ENCODE data around the gene IL17RB. TPM values are rescaled to one million over a fixed set of nuclear protein-coding genes. Genes with fewer than 3 reads are reported as not detected.

The IL17RB gene
- total RNA-seq, 2 experiments from 2014 or later, result 0.57 TPM; not detected in 1

DNA sequence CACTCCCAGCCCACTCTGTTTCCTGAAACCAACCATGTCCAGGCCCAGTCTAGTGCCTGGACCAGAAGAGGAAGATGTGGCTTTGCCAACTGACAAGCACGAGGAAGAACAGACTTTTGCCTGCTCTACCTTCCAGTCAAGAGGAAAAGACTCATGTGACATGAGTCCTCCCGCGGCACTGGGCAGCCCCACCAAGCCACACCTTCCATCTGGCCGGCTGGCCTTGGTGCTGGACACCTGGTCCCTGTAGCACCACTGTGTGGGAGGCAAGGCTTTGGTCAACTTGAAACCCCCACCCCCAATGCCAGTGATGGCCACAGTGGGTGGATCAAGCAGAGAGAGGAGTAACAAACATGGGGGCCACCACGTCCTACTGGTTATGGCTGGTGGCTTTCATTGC lies 12.7 kb upstream of the IL17RB start:
- Histone ChIP-seq H3K4me2 (ENCODE audit: low read length) (no peak overlapping the region), H3K9me2 (ENCODE audit: insufficient read depth, low read length) (no peaks in the 10 kb centered on the region), H3K4me3 (ENCODE audit: low read depth, low read length, poor library complexity, severe bottlenecking) (no peak overlapping the region), H3K4me1 (ENCODE audit: insufficient read depth, low read length, poor library complexity, severe bottlenecking) (no peaks in the 10 kb centered on the region), H3K79me2 (ENCODE audit: insufficient read depth, low read depth, low read length) (no peaks in the 10 kb centered on the region), H3K27ac (ENCODE audit: low read depth, low read length, poor library complexity, severe bottlenecking) (no peak overlapping the region), H4K20me1 (ENCODE audit: insufficient read depth, low read length) (no peaks in the 10 kb centered on the region), H2AFZ (ENCODE audit: low read length) (no peak overlapping the region), H3K9me3 (ENCODE audit: low read length) (no peaks in the 10 kb centered on the region), H3K36me3 (ENCODE audit: insufficient read depth, low read length) (no peaks in the 10 kb centered on the region)
- no peak for TF ChIP-seq EZH2phosphoT487 (IDR thresholded peaks at IDR 0.05; ENCODE audit: borderline replicate concordance, low read depth, low read length)
- TF ChIP-seq, protein P1, sequence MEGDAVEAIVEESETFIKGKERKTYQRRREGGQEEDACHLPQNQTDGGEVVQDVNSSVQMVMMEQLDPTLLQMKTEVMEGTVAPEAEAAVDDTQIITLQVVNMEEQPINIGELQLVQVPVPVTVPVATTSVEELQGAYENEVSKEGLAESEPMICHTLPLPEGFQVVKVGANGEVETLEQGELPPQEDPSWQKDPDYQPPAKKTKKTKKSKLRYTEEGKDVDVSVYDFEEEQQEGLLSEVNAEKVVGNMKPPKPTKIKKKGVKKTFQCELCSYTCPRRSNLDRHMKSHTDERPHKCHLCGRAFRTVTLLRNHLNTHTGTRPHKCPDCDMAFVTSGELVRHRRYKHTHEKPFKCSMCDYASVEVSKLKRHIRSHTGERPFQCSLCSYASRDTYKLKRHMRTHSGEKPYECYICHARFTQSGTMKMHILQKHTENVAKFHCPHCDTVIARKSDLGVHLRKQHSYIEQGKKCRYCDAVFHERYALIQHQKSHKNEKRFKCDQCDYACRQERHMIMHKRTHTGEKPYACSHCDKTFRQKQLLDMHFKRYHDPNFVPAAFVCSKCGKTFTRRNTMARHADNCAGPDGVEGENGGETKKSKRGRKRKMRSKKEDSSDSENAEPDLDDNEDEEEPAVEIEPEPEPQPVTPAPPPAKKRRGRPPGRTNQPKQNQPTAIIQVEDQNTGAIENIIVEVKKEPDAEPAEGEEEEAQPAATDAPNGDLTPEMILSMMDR (conservative IDR thresholded peaks at IDR 0.05; ENCODE audit: low read length), result no peak
- intact Hi-C loops (cut with micrococcal nuclease; ENCODE audit: unreplicated experiment), result no loop called here
- BruUV-seq (replicated peaks), result no TSS peak
- DNase-seq (ENCODE audit: low spot score), result no peak
- CTCF ChIA-PET (ENCODE audit: unreplicated experiment), result no interaction called here
- POLR2A ChIA-PET, result no interaction called here

DNA sequence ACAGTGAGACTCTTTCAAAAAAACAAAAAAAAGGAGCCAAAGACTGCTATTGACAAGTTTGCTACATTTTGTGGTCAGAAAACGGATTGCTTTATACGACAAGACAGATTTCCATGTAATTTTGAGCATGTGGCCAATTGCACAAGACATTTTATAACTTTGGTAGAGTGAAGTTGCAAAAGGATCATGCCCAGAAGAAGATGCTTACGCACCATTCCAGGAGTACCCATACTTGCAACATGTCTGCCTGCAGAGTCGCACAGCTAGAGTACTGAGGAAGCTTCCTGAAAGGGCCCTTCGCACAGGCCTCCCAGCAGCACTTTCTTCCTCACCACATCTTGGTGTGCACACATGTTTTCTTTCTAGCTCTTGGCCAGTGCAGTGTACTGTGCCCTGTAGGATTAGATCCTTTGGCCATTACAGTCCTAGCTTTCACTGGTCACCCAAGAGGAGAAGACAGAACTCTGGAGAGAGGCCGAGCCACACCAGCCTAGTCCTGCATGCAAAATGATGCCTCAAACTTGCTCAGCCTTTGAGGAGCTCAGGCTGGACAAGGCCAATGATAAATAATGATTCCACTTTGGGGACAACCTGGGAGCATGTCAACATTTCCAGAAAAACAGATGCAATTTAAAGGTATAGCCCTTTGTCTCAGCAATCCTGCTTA lies 11.8 kb upstream of the IL17RB start:
- BruUV-seq (replicated peaks), result no TSS peak
- TF ChIP-seq, protein P1 (conservative IDR thresholded peaks at IDR 0.05; ENCODE audit: low read length), result no peak
- TF ChIP-seq EZH2phosphoT487 (IDR thresholded peaks at IDR 0.05; ENCODE audit: borderline replicate concordance, low read depth, low read length), result no peak
- Histone ChIP-seq H3K4me3 (ENCODE audit: low read depth, low read length, poor library complexity, severe bottlenecking) (no peak overlapping the region), H3K36me3 (ENCODE audit: insufficient read depth, low read length) (no peaks in the 10 kb centered on the region), H3K27ac (ENCODE audit: low read depth, low read length, poor library complexity, severe bottlenecking) (no peak overlapping the region), H3K4me1 (ENCODE audit: insufficient read depth, low read length, poor library complexity, severe bottlenecking) (no peaks in the 10 kb centered on the region), H3K9me2 (ENCODE audit: insufficient read depth, low read length) (no peaks in the 10 kb centered on the region), H3K9me3 (ENCODE audit: low read length) (no peaks in the 10 kb centered on the region), H3K4me2 (ENCODE audit: low read length) (no peak overlapping the region), H4K20me1 (ENCODE audit: insufficient read depth, low read length) (no peaks in the 10 kb centered on the region), H2AFZ (ENCODE audit: low read length) (no peak overlapping the region), H3K79me2 (ENCODE audit: insufficient read depth, low read depth, low read length) (no peaks in the 10 kb centered on the region)
- POLR2A ChIA-PET, result no interaction called here
- CTCF ChIA-PET (ENCODE audit: unreplicated experiment), result interaction anchor here (0.6 kb wide), 1 partner anchor 91 kb away, joined by 3 read pairs; no protein-coding TSS in a partner anchor
- no peak for DNase-seq (ENCODE audit: low spot score)
- intact Hi-C loops (cut with micrococcal nuclease; ENCODE audit: unreplicated experiment), result no loop called here

DNA sequence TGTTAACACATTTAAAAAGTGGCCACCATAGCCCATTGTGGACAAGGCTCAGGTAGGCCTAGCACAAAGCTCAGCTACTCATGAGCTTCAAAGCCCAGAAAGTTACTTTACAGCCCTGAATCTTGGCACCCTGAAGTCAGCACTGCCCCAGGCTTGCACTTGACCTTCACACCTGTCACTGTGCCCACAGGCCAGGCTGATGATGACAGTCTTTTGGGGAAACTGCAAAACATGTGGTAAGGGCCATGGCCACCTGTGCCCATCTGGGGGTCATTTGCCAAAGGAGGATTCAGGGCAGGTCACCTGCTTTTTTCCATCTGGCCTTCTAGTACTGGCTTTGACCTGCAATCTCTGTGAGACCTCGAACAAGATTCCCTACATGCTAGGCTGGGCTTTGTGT lies 11.1 kb upstream of the IL17RB start:
- H3K4me3 ChIP-seq (ENCODE audit: low read depth, low read length, poor library complexity, severe bottlenecking), result no peak overlapping the region

More for the DNA sequence above, 11.1 kb upstream of the IL17RB start:
- no peaks in the 10 kb centered on the region for H4K20me1 ChIP-seq (ENCODE audit: insufficient read depth, low read length)
- no peak for DNase-seq (ENCODE audit: low spot score)
- no peak overlapping the region for H2AFZ ChIP-seq (ENCODE audit: low read length)
- no peaks in the 10 kb centered on the region for H3K9me3 ChIP-seq (ENCODE audit: low read length)
- H3K79me2 ChIP-seq (ENCODE audit: insufficient read depth, low read depth, low read length), result no peaks in the 10 kb centered on the region
- no peaks in the 10 kb centered on the region for H3K9me2 ChIP-seq (ENCODE audit: insufficient read depth, low read length)
- CTCF ChIA-PET (ENCODE audit: unreplicated experiment), result no interaction called here
- H3K4me2 ChIP-seq (ENCODE audit: low read length), result no peak overlapping the region
- POLR2A ChIA-PET, result no interaction called here
- BruUV-seq (replicated peaks), result no TSS peak
- intact Hi-C loops (cut with micrococcal nuclease; ENCODE audit: unreplicated experiment), result no loop called here
- TF ChIP-seq EZH2phosphoT487 (IDR thresholded peaks at IDR 0.05; ENCODE audit: borderline replicate concordance, low read depth, low read length), result no peak
- TF ChIP-seq, protein P1 (conservative IDR thresholded peaks at IDR 0.05; ENCODE audit: low read length), result no peak
- H3K27ac ChIP-seq (ENCODE audit: low read depth, low read length, poor library complexity, severe bottlenecking), result no peak overlapping the region
- H3K4me1 ChIP-seq (ENCODE audit: insufficient read depth, low read length, poor library complexity, severe bottlenecking), result no peaks in the 10 kb centered on the region
- H3K36me3 ChIP-seq (ENCODE audit: insufficient read depth, low read length), result no peaks in the 10 kb centered on the region

Data from OCI-LY7 (cell line).